Gastrocnemius medialis (tissue), 4 donors: ENCODE measurements around the gene DTNB. TPM values are rescaled to one million over a fixed set of nuclear protein-coding genes. Genes with fewer than 3 reads are reported as not detected.

ENCODE experiments used
- ATAC-seq, 2 donors: fragments of 150-250 bp; one replicate each; pipeline ENCODE4 v1.9.1; 2016
- DNase-seq, 2 donors: peaks; one replicate each; pipeline ENCODE4 v3.0.0-alpha.2; 2019
- H3K27ac ChIP-seq, 4 donors: fragments of 200-600 bp; sonication (generic); 1 replicate in 1 of 4; 2 replicates in 3 of 4; pipeline ENCODE4 v1.5.1; 2016 to 2018; ENCODE audit warnings: mild to moderate bottlenecking in 2 of 4, moderate library complexity in 1 of 4
- H3K27me3 ChIP-seq, 3 donors: fragments of 200-600 bp; sonication (generic) in 2 of 3; 1 replicate in 1 of 3; 2 replicates in 2 of 3; pipeline versions ENCODE4 v1.5.1 to v1.6.0; 2016 to 2019; ENCODE audit warnings: mild to moderate bottlenecking in 1 of 3, moderate library complexity in 1 of 3
- H3K36me3 ChIP-seq, 2 donors: fragments of 200-600 bp; sonication (generic) in 1 of 2; one replicate each; pipeline ENCODE4 v1.5.1; 2017 to 2018
- H3K4me1 ChIP-seq, 2 donors: fragments of 200-600 bp; sonication (generic) in 1 of 2; one replicate each; pipeline ENCODE4 v1.5.1; 2016 to 2017; ENCODE audit warnings: mild to moderate bottlenecking in 2 of 2
- H3K4me3 ChIP-seq, 4 donors: fragments of 200-600 bp; sonication (generic) in 3 of 4; 1 replicate in 1 of 4; 2 replicates in 3 of 4; pipeline ENCODE4 v1.5.1; 2016 to 2019; ENCODE audit warnings: mild to moderate bottlenecking in 2 of 4
- H3K9me3 ChIP-seq, 3 donors: fragments of 200-600 bp; sonication (generic) in 2 of 3; 1 replicate in 1 of 3; 2 replicates in 2 of 3; pipeline ENCODE4 v1.5.1; 2016 to 2019
- POLR2A ChIP-seq, 2 donors: fragments of 450-650 bp; IDR thresholded peaks; one replicate each; pipeline ENCODE4 v1.6.1; 2017; ENCODE audit warnings: antibody characterized with exemption in 2 of 2, mild to moderate bottlenecking in 2 of 2, moderate library complexity in 2 of 2
- in situ Hi-C, 4 donors: fragments of 200-750 bp; cut with MboI; loops; one replicate each; pipeline versions ENCODE4 v1.15.0 to v1.8.0; 2017; ENCODE audit warnings: low sequenced_read_pairs in 4 of 4
- intact Hi-C: fragments of 100-400 bp; cut with DNase I; formaldehyde crosslinking; loops from one replicate; pipeline ENCODE4 v1.15.1; 2023; ENCODE audit warnings: low total_unique reads
- total RNA-seq, 4 donors: library from RNA; depleted of rRNA; stranded (reverse); fragments of >200 nt; gene quantifications; one replicate each; pipeline versions ENCODE4 v1.1.0 to v1.2.3, GENCODE V29; 2016
- TF ChIP-seq, protein P1 (sequence below), 5 experiments: fragments of 450-650 bp in 3 of 5; fragments of 200-600 bp in 2 of 5; sonication (generic) in 2 of 5; IDR thresholded peaks in 4 of 5; conservative IDR thresholded peaks in 1 of 5; 1 replicate in 4 of 5; 2 replicates in 1 of 5; pipeline ENCODE4 v1.5.1; 2016 to 2019; ENCODE audit warnings: antibody characterized with exemption in 5 of 5, mild to moderate bottlenecking in 3 of 5, moderate library complexity in 3 of 5

Gene DTNB
- total RNA-seq, 4 donors from 2014 or later = 1.0 to 6.6 (median 4.1) TPM

DNA sequence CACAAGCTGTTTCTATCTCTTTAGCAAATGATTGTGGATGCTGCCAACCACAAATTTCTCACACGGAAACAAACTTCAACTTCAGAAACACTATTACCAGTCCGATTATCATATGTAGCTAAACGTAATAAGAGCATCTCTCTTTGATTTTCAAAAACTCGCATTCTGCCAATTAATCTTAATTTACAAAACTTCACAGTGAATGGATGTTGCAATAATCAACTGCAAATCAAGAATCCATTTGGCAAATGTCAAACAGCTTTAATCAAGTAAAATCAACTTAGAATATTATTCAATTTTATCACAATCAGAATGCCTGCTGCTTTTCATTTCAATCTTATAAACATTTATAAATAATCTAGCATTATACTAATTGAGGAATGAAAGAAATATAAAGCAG, 54.2 kb downstream of the DTNB start:
- no peak overlapping the region for H3K4me3 ChIP-seq
- no peaks in the 10 kb centered on the region for H3K36me3 ChIP-seq
- DNase-seq = no peak
- ATAC-seq = no peak
- no peaks in the 10 kb centered on the region for H3K9me3 ChIP-seq
- in situ Hi-C loops = no loop called here
- H3K27me3 ChIP-seq = no peaks in the 10 kb centered on the region
- no peak for TF ChIP-seq POLR2A (IDR thresholded peaks at IDR 0.05)
- TF ChIP-seq, protein P1, sequence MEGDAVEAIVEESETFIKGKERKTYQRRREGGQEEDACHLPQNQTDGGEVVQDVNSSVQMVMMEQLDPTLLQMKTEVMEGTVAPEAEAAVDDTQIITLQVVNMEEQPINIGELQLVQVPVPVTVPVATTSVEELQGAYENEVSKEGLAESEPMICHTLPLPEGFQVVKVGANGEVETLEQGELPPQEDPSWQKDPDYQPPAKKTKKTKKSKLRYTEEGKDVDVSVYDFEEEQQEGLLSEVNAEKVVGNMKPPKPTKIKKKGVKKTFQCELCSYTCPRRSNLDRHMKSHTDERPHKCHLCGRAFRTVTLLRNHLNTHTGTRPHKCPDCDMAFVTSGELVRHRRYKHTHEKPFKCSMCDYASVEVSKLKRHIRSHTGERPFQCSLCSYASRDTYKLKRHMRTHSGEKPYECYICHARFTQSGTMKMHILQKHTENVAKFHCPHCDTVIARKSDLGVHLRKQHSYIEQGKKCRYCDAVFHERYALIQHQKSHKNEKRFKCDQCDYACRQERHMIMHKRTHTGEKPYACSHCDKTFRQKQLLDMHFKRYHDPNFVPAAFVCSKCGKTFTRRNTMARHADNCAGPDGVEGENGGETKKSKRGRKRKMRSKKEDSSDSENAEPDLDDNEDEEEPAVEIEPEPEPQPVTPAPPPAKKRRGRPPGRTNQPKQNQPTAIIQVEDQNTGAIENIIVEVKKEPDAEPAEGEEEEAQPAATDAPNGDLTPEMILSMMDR (IDR thresholded peaks at IDR 0.05 in 4 of 5, conservative IDR thresholded peaks at IDR 0.05 in 1 of 5) = no peak
- intact Hi-C loops = no loop called here
- no peak overlapping the region for H3K27ac ChIP-seq
- H3K4me1 ChIP-seq = peaks cover 0 to 7% of the 10 kb centered on the region in 2 donors

DNA sequence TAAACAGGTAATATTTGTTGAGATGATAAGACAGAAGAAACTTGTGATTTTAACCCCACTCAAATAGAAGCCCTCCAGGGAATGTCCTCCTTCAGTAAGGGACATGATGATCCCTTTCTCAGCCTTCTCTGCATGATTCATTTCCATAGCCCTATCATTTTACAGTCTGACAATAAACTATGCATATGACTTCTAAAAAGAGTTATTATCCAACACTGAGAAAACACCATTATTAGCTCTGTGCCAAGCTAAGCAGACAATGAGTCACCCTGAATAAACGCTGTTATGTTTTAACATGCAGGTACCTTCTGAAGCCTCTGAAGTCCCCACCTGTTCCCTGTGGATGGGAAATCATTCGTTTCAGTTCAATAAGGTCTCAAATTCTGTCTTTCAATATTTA, 54.7 kb downstream of the DTNB start:
- Histone ChIP-seq H3K4me1 (peaks cover 0 to 7% of the 10 kb centered on the region in 2 donors), H3K27ac (no peak overlapping the region), H3K36me3 (no peaks in the 10 kb centered on the region), H3K4me3 (no peak overlapping the region), H3K9me3 (no peaks in the 10 kb centered on the region), H3K27me3 (no peaks in the 10 kb centered on the region)
- in situ Hi-C loops = no loop called here
- intact Hi-C loops = no loop called here
- no peak for TF ChIP-seq POLR2A (IDR thresholded peaks at IDR 0.05)
- TF ChIP-seq, protein P1 (IDR thresholded peaks at IDR 0.05 in 4 of 5, conservative IDR thresholded peaks at IDR 0.05 in 1 of 5) = no peak
- ATAC-seq (peak; percentile 51 to 65), DNase-seq (no peak)

DNA sequence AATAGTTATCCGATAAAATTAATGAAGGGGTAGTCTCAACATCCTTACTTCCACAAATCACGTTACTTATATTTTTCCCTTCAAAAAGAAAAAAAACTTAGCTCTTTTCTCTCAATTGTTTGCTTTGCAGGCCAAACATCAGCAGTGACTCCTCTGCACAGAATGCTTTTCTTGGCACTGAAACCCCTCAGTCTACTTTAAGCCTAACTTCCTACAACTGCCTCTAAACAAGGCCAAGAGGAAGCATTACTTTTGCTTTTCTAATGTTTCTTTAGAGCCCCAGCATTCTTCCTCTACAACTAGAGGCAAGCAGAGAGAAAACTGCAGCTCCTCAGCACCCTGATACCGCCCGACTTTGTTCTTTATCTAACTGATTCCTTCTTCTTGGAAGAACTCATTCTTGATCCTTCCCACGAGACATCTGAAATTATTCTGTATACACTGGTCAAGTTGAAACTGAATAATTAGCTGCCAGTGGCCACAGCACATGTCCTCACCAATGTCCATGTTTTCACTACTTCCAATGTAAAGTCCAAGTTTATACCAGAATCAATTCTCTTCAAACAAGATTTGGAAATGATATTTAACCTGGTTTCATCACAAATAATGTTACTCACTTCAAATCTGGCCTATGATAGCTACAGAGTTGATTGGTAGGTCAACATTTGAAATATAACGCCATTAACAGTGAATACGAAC, 55.3 kb downstream of the DTNB start:
- DNase-seq (no peak), ATAC-seq (no peak)
- no peak overlapping the region for H3K4me3 ChIP-seq
- no peak for TF ChIP-seq POLR2A (IDR thresholded peaks at IDR 0.05)
- TF ChIP-seq, protein P1 (IDR thresholded peaks at IDR 0.05 in 4 of 5, conservative IDR thresholded peaks at IDR 0.05 in 1 of 5) = no peak
- intact Hi-C loops (no loop called here), in situ Hi-C loops (no loop called here)
- H3K9me3 ChIP-seq = no peaks in the 10 kb centered on the region
- no peaks in the 10 kb centered on the region for H3K27me3 ChIP-seq
- peaks cover 0 to 7% of the 10 kb centered on the region in 2 donors for H3K4me1 ChIP-seq
- no peaks in the 10 kb centered on the region for H3K36me3 ChIP-seq
- no peak overlapping the region for H3K27ac ChIP-seq

DNA sequence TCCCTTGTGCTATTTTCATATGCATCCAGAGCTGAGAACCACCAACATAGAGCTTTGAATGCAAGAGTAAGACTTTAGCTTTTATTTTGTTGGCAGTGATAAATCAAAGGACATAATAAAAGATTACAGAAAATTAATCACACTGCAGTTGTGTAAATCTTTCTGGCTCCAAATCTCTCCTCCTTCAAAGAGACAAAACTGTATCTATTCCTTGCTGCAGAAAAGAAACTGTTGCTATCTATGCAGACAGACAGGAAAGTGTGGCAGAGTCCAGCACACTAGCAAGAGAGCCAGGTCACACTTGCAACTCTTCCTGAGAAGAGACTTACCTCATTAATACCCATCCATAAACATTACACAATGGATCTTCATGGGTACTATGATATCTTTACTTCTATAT, 57.5 kb downstream of the DTNB start:
- in situ Hi-C loops = no loop called here
- Histone ChIP-seq H3K9me3 (no peaks in the 10 kb centered on the region), H3K36me3 (no peaks in the 10 kb centered on the region), H3K4me3 (no peak overlapping the region), H3K27me3 (no peaks in the 10 kb centered on the region), H3K4me1 (peaks cover 0 to 7% of the 10 kb centered on the region in 2 donors), H3K27ac (no peak overlapping the region)
- TF ChIP-seq, protein P1 (IDR thresholded peaks at IDR 0.05 in 4 of 5, conservative IDR thresholded peaks at IDR 0.05 in 1 of 5) = no peak
- no peak for TF ChIP-seq POLR2A (IDR thresholded peaks at IDR 0.05)
- intact Hi-C loops = no loop called here
- no peak for ATAC-seq
- no peak for DNase-seq

DNA sequence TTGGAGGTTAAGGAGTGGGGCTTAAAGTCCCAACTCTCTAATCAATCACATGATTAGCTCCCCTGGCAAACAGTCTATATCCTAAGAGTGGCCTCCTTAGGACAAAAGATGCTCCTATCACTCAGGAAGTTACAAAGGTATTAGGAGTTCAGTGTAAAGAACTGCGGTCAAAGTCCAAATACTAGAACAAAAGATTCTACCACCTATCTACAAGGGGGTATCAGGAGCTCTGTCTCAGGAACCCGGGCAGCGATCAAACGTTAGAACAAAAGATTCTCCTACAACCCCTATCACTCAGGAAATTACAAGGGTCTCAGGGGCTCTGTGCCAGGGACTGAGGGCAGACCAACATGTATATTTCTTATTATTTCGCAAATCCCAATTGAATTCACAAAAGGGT, 58.0 kb downstream of the DTNB start:
- Histone ChIP-seq H3K27ac (no peak overlapping the region), H3K9me3 (no peaks in the 10 kb centered on the region), H3K4me3 (no peak overlapping the region), H3K4me1 (peaks cover 0 to 7% of the 10 kb centered on the region in 2 donors), H3K27me3 (no peaks in the 10 kb centered on the region), H3K36me3 (no peaks in the 10 kb centered on the region)
- in situ Hi-C loops (no loop called here), intact Hi-C loops (no loop called here)
- ATAC-seq (no peak), DNase-seq (no peak)
- no peak for TF ChIP-seq POLR2A (IDR thresholded peaks at IDR 0.05)
- TF ChIP-seq, protein P1 (IDR thresholded peaks at IDR 0.05 in 4 of 5, conservative IDR thresholded peaks at IDR 0.05 in 1 of 5) = no peak
